Activated CD8-positive, alpha-beta memory T cell treated with anti-CD3 and anti-CD28 coated beads for 1 hour (primary cell): ENCODE data around the gene TXK.

Experiments
- DNase-seq, 2 donors: peaks; one replicate each; pipeline ENCODE4 v3.0.0-alpha.2; 2020; ENCODE audit warnings: low read depth in 1 of 2; ENCODE audit errors: extremely low read depth in 1 of 2

TXK gene

DNA sequence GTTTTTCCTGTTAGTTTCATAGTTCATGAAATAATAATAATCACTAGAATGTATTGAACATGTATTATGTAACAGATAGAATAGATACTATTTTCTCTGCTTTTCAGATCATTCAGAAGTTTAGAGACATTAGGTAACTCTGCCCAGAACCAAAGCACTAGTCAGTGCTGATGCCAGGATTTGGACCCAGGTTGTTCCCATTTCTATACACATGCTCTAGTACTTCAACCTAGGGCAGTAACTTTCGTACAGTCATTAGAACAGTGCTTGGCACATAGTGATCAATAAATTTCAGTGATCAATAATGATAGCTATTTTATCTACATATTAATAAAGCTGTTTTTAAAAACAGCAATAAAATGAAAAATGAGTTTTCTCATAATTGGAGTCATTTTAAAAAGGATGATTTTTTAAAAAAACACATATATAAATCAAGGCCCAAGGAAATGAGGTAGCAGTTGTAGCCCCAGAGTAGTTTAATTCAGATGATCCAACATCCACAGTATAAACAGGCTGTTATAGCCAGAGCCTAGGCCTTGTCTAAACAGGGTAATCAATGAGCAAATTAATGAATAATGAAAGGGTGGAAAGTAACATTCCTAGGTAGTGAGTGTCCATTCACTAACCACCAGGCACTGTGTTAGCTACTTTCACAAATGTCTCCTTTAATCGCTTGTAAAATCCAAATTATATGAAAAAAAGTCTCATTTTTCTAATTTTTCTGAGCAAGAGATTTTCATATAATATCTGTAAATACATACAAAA lies 25.6 kb downstream of the TXK start:
- no peak for DNase-seq

DNA sequence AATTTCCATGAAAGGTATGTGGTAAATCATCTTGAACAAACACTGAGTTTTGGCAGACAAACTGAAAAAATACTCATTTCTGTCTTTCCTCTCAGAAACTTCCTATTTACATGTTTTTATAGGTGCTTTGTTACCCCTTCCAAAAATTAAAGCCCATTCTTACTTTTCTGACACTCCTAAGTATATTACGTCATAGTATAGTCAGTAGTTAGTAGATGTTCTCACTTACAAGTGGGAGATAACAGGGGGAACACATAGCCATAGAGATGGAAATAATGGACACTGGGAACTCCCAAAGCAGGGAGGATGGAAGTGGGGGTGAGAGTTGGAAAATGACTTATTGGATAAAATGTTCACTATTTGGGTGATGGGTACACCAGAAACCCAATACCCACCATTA lies 28.8 kb downstream of the TXK start:
- no peak for DNase-seq

DNA sequence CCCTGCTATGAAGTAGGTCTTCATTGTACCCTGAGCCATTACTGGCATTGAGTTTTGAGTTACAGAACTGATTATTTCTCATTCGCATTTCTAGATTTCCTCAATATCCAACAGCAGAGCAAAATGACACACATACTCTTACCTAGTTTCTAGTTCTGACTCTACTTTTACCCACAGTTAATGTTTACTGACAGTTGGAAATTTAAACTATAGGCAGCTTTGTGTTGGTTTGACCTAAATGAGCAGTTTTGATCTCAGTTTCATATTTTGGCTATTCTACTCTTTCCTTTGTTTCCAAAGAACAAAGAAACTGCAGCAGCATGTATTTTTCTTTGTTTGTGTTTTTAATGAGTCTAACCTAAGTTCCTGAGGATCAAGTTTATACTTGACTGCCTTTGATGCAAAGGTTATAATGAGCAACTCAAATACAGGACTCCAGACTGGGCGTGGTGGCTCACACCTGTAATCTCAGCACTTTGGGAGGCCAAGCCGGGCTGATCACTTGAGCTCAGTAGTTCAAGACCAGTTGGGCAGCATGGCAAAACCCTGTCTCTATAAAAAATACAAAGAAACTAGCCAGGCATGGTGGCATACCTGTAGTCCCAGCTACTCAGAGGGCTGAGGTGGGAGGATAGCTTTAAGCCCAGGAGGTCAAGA lies 30.4 kb downstream of the TXK start:
- no peak for DNase-seq

DNA sequence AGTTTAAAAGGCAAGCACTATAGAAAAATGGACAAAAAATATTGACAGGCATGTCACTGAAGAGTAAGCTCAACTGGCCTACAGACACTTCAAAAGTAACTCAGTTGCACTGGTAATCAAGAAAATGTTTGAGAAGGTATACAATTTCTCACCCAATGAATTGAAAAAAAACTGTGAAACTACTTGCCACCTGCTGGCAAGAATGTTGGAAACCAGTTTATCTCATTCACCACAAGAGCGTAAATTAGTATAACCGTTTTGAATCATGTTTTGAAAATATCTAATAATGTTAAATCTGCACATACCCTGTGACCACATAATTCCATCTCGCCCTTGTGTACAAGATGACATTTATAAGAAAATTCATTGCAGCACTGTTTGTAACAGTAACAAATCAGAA lies 31.7 kb downstream of the TXK start:
- no peak for DNase-seq

DNA sequence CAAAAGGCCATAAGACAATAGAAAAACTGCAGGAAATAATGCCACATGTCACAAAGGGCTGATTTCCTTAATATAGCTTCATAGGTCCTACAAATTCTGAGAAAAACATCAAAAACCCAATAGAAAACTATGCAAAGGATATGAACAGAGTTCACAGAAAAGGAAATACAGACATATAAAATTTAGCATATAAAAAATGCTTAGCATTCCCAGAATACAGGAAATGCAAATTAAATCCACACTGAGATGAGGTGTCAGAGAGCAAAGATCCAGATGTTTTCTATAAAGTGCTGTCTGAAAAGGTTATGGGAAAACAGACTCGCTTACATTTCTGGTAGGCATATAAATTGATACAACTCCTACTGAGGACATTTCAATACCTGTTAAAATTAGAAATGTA lies 33.8 kb downstream of the TXK start:
- DNase-seq: no peak

DNA sequence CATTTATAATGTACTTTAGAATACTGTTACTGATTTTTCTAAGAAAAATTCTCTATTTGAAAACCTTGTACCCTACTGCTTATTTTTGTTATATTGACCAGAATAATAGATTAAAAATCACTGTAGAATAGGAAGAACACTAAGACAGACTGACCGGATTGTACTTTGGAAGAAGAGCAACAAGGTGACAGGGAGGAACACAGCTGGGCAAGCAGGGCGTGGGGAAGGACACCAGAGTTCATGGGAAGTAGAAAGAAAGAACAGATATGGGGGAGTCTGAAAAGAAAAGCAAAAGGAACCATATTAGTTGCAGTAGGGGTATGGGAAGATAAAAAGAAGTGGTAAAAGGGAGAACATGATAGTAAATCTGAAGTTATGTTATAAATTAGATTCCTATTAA lies 38.6 kb downstream of the TXK start:
- no peak for DNase-seq

DNA sequence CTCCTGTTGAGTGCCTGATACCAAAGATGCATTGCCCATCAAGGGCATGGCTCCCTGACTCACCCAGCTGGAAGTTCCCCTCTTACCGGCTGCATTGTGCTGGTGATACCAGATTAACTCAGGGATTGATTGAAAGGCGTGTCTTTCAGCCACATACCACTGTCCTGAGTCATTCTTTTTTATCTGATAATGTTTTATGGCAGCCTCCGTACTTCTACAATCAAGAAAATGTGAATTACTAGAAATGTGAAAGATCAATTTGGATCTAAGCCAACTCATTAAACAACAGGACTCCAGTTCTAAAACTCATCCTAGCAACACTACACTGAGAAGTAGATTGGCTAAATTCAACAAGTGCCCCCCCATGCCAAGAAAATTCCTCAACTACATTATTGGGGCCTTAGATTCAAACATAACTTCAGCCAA lies 40.0 kb downstream of the TXK start:
- DNase-seq: no peak

DNA sequence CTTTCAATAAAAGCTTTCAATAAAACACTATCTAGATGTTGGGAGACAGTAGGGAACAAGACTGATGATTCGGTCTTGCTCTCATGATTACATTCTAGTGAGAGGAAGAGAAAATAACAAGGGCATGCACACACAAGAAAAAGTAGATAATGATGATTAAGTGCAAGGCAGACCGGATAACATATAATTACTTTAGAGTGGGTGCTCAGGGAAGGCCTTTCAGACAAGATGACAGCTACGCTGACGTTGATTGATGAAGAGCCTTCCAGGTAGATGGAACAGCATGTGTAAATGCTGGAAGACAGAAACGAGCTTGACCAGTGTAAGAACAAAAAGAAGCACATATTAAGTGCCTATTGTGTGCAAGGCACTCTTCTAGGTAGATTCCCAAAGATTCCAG lies 43.4 kb downstream of the TXK start:
- DNase-seq: no peak

DNA sequence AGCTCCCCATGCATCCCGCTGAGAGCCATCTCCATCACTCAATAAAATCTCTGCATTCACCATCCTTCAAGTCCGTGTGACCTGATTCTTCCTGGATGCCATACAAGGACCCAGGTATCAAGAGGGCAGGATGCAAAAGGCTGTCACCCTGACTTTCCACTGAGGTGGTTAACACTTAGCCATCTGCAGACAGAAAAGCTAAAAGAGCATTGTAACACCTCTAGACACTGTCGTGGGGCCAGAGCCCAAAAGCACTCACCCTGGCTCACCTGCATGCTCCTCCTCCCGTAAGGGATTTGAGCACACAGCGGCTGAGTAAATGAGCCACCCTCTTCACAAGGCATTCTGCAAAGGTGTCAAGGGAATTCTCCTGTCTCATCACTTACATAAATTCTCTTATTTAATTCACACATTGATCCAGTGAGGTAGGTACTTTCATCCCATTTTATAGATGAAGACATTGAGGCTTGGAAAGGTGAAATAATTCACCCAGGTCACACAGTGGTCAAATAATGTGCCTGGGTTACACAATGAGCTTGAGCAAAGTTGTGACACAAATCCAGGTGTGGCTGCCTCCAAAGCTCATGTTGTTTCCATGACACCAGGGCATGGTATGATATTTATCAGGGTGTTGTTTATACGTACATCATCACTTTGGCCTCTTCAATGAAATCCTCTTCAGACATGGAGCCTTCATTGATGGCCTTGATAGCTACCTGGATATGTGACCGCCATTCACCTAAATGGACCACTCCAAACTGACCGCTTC lies 48.0 kb downstream of the TXK start:
- no peak for DNase-seq

DNA sequence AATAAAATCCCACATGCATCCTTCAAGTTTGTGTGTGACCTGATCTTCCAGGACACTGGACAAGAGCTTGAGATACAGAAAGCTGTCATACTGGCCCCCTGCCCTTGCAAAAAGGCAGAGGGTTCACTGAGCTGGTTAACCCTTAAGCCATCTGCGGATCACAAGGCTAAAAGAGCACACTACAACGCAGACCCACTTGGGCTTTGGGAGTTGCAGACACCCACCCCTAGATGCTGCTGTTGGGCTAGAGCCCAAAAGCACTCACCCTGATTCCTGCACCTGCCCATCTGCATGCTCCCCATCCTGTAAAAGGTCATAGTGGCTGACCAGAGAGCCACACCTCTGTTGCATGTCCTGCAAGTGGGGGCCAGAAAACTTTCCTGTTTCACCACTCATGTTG lies 51.1 kb downstream of the TXK start:
- DNase-seq: no peak

DNA sequence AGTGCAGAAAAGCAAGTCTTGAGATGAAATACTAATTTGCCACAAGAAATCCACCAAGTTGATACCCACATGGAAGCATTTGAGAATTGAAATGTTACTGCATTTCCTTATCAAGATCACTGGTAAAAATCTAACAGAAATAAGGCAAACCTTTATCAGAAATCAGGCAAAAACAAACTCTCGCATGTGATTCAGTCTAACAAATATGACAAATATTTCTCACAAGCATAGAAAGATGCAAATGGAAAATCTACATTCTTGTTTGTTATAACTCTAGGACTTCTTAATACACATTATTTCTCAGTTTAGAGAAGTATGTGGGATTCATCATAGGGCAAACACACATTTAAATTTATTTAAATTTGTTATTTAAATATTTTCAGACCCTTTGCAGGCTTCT lies 52.9 kb downstream of the TXK start:
- no peak for DNase-seq

DNA sequence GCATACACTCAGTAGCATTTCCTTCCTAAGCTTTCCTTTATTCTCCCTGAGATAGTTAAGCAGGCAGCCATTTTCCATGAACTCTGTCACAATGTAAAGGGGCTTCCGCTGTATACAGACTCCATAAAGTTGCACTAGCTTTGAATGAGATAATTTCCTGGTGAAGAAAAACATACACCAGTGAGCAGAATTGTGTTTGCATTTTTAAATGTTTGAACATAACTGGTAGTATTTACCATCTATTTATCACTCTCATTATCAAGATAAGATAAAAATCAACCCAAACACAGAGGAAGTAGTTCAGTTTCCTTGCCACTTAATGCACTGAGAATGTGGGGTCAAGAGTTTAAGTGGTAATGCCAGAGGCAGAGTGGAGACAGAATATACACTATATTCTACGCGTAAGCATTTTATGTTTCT lies 54.1 kb downstream of the TXK start:
- DNase-seq: no peak

DNA sequence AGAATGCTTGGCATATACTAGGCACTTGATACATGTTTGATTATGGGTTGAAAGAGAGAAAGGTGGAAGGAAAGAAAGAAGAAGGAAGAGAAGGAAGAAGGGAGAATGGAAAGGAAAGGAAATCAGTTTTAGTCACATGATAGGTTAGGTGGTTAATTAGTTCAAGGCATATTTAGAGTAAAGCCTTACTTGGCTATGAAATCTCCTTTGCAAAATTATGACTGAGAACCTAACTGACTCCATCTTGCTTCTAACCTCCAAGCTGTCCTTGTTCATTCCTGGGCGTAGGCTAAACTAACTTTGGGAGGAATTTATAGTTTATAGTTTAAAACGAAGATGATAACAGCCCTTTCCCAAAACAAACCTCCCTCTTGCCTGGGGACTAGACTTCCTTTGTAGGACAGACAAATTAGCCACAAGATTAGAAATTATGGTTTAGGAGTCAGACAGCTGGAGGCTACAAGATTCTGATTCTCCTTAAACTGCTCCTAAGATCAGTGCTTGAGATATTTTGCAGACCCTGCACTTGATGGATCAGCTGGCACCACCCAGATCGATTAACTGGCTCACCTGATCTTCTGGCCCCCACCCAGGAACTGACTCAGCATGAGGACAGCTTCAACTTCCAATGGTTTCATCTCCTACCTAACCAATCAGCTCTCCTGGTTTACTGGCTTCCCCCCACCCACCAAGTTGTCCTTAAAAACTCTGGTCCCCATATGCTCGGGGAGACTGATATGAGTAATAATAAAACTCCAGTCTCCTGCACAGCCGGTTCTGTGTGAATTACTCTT lies 55.0 kb downstream of the TXK start:
- DNase-seq: no peak

DNA sequence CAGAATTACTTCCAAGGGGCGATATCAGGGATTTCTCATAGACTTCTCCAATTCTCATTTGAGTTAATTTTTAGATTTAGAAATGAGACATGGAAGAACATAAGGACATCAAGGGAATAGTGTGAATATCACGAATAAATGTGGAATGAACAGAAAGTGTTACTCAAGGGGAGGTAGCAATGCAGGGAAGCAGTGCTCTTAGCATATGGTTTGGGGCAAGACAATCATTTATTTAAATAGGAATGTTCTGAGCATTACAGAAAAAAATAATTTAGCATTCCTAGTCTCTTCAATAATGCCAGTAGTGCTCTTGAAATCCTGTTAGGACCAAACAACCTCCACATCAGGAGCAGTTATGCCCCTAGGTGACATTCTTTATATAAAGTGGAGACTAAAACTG lies 55.6 kb downstream of the TXK start:
- DNase-seq: no peak

DNA sequence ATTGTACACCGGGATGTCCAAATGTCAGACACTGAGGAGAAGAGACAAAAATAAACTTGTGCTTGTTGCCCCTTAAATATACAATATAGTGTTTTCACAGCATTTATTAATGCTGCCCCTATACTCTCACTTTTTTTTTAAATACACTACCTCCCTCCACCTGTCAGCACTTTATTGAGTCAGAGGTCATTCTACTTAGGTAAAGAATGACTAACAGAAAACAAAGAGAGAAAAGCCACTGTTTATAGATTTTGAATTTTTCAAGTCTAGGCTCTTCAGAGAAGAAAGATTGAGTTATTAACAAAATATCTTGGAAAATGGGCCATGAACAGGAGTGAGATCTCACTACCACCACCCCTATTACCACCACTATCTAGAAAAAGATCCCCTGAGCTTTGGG lies 59.4 kb downstream of the TXK start:
- no peak for DNase-seq

DNA sequence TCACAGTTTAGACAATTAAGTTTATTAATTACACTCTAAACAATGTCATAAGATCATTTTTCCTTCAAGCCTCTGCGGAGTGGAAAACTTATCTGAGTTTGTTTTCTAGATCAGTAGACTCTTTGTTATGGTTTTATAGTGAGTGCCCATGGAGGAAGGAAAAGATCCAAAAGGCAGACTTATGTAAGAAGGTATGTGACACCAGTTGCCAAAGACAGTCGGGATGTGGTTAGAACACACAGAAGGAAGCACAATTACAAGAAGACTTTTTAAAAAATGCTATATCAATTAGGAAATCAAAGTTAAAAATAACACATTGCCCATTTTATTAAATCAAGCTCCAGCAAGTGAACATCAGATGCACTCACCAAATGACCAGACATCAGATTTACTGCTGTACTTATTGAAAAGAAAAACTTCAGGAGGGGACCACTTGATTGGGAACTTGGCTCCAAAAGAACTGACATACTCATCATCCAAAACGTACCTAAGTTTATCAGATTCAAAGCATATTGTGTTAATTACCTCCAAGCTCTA lies 60.4 kb downstream of the TXK start:
- DNase-seq: no peak

DNA sequence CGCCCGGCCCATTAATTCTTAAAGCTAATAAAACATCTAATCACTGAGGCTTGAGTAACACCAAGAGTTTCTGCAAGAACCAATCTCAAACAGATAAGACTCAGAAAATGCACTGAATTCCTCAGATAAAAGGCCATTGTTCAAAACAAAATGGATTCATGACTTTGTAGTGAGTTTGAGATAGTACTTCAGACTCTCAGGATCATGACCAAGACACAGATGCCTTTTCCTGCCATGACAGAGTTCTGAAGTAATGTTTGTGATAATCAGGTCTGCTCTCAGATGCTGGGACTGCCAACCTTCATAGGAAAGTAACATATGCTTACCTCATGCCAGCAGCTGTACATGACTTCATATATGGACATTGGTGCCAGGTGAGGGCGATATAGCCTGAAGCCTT lies 62.9 kb downstream of the TXK start:
- DNase-seq: no peak

DNA sequence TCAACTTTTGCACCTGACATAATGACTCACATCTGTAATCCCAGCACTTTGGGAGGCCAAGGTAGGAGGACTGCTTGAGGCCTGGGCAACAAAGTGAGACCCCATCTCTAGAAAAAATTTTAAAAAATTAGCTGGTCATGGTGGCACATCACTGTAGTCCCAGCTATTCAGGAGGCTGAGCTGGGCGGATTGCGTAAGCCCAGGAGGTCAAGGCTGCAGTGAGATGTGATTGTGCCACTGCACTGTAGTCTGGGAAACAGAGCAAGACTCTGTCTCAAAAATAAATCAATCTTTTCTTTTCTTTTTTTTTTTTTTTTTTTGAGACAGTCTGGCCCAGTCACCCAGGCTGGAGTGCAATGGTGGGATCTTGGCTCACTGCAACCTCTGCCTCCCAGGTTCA lies 65.0 kb downstream of the TXK start:
- no peak for DNase-seq

DNA sequence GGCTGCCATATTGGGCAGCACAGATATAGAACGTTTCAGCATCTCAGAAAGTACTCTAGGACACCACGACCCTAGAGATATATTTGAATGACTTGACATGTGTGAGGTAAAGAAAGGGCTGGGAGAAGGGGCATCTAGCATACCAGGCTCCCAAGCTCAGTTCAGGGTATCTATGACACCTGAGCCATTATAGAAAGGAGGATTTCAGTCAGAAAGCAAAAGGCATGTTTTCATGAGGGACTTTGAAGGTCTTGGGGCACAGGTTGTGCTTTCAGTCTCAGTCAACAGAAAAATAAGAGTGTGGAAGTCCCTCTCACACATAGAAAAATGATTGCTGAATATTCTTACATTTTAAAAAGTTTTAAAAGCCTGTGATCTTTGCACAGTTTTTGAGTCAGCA lies 65.9 kb downstream of the TXK start:
- no peak for DNase-seq

DNA sequence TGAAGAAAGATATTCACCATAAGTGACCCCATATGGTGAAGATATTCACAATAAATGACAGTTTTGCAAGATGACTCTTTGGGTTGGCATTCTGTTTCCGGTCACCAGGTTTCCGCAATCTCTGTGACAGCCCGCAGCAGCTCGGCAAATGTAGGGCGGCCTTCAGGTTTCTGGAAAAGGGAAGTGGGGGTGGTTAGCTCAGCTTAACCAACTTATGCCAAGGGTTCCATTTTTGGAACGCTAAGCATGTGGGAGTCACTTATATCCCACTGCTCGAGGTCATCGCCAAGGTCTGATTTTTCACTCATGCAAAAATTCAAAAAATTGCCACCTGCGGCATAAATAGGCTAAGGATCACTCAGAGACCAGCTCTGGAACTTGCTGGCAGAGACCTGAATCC lies 66.5 kb downstream of the TXK start:
- DNase-seq: no peak

DNA sequence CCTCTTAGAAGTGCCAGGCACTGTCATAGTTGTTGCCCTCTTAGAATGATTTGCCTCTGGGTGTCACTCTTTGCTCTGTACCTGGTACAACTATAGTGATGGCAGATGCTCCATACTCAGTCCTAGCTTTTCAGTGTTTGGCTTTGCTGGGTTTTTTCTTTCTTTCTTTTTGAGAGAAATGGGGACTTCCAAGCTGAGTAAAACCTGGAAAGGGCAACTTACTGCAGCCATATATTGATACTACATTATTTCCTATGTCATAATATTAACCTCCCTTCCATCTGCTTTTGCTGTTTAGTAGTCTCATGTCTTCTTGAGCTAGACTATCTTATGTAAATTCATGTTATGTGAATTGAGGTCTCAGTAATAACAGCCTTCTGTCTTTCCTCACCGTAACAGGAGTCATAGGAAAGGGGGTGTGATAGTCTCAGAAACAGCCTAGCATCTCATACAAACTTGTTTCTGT lies 68.4 kb downstream of the TXK start:
- DNase-seq: no peak
